HG03097 (cell line): ENCODE results near the gene BNIP5.
"Not testable (repeated sequence)": the region's sequence is repeated elsewhere in the genome, so short reads cannot be mapped to it uniquely, and the experiment has no call there.

Experiments used
- ATAC-seq: cut with Tn5 transposase; IDR thresholded peaks from one replicate; pipeline ENCODE4 v1.9.1; 2021; ENCODE audit not compliant: unreplicated experiment, low FRiP score

BNIP5 gene

DNA sequence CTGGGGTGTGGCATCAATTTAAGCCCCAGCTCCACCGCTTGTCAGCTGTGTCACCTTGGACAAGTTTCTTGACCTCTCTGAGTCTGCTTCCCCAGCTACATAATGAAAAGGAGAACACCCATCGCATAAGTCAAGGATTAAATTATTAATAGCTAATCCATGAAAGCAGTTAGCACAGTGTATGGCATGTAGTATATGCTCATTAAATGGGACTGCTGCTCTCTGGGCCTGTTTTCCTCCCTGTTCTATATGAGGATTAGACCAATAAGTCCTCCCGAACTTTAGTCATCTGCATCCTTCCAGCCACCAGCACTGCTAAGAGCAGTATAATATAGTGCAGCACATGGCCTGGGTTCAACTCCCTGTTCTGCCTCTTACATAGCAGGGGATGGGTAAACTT is 31.1 kb upstream of the BNIP5 start:
- ATAC-seq = no peak

DNA sequence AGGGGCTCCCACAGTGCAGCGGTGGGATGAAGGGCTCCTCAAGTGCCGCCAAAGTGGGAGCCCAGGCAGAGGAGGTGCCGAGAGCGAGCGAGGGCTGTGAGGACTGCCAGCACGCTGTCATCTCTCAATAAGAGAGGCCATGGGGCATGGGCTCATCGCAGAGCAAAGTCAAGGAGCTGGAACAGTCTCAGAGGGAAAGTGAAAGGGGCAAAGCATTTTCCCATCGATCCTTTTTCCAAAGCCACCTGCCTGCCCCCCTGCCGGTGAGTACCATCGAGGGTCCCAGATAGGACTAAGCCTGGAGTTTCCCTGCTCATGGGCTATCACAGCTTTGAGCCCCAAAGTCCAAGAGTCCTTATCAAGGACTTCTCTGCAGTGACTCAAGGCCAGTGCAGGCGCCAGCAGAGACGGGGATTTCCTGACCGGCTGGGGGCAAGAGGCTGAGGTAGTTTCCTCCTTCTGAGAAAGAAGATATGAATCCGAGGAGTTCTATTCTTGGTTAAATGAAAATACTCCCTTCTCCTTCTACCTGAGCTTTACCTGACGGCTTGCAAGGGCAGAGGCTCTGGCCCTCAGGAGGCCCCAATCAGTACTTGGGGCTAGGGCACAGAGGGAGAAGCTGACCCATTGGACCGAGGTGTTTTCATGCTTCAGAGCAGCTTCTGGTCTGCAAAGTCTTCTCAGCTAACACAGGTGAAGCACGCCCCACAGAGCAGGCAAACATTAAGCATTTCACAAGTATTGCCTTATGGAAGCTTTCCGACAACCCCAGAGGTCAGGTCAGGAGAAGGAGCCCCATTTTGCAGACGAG is 28.2 kb upstream of the BNIP5 start:
- ATAC-seq = no peak

DNA sequence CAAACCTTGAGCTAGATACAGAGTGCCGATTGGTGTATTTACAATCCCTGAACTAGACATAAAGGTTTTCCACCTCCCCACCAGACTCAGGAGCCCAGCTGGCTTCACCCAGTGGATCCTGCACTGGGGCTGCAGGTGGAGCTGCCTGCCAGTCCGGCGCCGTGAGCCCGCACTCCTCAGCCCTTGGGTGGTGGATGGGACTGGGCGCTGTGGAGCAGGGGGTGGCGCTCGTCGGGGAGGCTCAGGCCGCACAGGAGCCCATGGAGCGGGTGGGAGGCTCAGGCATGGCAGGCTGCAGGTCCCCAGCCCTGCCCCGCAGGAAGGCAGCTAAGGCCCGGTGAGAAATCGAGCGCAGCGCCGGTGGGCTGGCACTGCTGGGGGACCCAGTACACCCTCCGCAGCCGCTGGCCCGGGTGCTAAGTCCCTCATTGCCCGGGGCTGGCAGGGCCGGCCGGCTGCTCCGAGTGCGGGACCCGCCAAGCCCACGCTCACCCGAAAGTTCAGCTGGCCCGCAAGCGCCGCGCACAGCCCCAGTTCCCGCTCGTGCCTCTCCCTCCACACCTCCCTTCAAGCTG is 27.5 kb upstream of the BNIP5 start:
- not testable (repeated sequence) for ATAC-seq

DNA sequence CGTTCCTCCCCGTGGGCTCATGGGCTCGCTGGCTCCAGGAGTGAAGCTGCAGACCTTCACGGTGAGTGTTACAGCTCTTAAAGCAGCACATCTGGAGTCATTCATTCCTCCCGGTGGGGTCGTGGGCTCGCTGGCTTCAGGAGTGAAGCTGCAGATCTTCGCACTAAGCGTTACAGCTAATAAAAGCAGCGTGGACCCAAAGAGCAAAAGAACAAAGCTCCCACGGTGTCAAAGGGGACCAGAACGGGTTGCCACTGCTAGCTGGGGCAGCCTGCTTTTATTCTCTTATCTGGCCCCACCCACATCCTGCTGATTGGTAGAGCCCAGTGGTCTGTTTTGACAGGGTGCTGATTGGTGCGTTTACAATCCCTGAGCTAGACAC is 26.7 kb upstream of the BNIP5 start:
- not testable (repeated sequence) for ATAC-seq

DNA sequence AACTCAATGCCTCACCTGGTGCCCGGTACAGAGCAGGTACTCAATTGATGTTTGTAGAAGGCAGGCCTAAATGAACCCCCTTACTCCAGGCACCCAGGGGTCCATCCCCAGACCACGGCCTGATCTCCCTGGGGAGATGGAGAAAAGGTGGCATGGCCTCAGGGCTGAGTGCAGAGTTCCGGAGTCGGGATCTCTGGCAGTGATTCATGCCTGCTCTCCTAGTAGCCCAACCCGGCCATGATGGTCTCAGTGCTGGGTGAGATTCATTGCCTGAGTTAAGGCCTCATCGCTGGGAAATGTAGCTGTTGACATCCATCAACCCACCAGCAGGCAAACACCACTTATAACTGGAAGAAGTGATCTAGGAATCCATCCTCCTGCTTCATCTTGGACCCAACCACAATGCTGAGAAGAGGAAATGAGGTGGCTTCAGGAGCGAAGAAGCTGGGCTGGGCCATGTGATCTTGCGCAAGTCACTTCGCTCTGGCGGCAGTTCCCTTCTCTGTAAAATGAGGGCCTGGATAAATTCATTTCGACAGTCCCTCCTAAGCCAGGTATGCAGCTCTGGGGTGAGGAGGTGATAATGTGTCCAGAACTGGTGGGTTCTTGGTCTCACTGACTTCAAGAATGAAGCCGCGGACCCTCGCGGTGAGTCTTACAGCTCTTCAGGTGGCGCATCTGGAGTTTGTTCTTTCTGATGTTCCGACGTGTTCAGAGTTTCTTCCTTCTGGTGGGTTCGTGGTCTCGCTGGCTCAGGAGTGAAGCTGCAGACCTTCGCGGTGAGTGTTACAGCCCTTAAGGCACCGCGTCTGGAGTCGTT is 26.1 kb upstream of the BNIP5 start:
- no peak for ATAC-seq

DNA sequence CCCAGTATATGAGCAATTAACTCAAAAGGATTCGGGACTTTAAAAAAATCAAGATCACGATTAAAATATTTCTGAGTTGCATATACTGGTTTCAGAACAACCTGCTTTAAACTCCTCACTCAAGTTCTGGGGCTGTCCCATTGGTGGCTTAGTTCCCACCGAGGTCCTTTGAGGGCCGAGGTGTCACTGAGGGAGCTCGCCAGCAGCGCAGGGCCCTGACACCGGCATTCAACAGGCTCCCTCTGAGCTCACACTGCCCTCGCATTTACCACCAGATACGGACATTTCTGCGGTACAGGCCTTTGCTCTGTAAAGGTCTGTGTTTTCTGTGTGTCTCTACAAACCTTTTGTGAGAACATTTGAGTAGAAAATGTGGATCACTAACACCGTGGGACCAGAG is 24.4 kb upstream of the BNIP5 start:
- ATAC-seq = no peak

DNA sequence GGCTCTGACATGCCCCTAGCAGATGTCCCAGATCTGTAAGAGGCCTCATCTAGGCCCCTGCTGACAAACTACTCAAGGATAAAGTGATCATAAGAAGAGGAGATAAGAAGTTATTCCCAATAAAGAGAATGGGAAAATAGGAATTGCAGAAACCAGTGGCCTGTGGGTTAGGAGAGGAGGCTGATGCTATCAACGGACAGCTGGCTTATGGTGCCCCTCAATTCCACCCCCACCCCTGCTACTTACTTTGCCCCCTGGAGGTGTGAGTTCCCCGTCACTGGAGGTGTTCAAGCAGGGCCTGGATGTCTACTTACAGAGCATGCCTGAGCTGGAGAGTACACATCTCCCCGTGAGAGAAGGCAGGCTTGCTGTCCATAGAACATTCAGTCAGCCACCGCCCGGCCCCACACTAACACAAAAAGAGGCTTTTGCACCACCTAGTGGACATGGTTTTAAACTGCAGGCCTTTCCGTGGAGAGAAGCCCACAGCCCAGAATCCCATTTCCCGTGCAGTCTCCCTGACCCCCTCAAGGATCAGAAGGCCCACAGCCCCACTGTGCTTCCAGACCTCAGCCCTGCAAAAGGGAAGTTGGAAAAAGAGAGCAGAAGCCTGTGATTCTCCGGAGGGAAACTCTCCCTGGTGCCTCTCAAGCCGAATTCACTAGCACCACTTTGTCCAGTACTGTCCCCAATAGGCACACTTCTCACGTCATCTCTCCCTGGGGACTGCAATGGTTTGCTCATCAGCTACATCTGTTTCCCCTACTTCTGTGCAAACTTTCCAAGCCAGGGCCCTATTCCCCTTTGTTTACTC is 23.8 kb upstream of the BNIP5 start:
- no peak for ATAC-seq

DNA sequence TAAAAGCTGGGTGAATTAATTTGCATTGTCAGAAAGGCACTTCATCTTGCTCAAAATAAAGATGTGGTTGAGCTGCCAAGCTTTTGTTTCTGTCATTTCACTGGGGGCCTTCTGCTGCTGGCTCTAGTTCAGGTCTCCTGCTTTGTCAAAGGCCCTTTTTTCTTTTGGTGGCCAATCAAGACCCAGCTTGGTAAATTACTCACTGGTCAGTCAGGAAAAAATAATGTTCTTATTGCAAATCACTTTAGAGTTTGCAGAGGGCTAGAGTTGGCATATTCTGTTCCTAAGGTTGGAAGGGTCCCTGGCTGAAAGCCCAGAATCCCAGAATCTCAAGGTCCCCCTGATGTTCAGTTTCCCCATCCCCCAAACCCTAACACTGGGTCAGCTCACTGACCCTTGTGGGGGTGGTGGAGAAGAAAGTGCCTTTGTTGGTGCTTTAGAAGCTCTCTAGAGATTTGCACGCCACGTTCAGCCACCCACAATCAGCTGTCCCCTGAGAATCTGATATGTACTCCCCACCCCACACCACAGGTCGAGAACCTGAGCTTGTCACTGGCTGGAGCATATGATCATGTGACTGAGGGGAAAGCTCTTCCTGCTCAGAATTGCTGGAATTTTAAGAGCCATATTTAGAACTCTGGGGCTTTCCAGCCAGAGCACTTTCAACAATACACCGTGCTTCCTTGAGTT is 21.7 kb upstream of the BNIP5 start:
- ATAC-seq = no peak

DNA sequence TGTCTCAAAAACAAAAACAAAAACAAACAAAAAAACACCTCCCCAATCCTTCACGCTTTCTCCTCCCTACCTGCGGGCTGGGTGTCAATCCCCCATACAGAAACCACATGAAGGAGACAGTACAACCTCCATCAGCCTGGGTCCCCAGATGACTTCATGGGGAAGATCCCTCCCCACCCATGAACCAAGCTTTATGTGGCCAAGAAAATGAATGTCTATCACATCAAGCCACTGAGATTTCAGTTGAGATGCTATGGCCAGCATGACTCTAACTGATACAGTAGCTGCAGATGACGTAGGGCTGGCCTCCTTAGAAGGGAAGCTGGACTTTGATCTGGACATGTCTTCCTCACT is 21.2 kb upstream of the BNIP5 start:
- ATAC-seq = no peak

DNA sequence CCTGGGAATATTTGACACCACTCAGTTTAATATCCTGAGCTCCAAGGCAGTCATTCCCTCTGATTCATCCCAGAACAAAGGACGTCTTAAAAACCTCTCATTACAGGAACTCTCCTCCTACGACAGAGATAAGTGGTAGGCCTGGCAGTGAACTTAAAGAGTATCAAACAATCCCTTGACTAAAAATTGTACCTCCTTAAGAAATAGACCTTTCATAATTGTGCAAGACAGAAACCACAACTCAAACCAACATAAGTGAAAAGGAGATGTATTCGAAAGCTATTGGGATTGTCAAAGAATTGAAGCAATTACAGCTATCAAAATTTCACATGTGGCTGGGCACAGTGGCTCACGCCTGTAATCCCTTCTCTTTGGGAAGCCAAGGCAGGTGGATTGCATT is 19.1 kb upstream of the BNIP5 start:
- no peak for ATAC-seq

DNA sequence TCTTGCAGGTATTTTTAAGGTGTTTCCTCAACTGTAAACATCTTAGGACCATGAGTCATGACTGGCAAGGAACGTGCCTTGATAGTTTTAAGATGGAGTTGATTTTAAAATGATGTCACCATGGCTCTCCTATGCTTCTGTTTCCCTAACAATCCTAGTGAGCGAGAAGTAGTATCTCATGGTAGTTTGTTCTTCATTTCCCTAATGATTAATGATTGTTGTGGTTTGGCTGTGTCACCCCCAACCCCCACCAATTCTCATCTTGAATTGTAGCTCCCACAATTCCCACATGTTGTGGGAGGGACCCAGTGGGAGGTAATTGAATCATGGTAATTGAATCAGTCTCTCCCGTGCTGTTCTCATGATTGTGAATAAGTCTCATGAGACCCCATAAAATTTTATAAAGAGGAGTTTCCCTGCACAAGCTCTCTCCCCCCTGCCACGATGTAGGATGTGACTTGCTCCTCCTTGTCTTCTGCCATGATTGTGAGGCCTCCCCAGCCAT is 16.8 kb upstream of the BNIP5 start:
- ATAC-seq = no peak

DNA sequence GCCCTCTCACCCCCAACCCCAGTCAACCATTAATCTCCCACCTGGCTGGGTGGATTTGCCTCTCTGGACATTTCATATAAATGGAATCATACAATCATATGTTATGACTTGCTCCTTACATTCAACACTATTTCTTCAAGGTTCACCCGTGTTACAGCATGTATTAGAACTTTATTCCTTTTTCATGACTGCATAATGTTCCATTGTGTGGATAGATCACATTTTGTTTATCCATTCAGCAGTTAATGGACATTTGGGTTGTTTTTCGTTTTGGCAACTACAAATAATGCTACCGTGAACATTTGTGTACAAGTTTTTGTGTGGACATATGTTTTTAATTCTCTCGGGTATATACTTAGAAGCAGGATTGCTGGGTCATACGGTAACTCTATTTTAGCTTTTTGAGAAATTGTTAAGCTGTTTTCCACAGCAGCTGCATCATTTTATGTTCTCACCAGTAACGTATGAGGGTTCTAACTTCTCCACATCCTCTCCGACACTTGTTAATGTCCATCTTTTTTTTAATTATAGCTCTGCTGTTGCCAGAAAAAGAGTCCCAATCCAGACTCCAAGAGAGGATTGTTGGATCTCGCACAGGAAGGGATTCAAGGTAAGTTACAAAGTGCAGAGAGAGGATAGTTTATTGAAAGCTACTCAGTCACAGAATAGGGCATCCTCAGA is 15.9 kb upstream of the BNIP5 start:
- no peak for ATAC-seq

DNA sequence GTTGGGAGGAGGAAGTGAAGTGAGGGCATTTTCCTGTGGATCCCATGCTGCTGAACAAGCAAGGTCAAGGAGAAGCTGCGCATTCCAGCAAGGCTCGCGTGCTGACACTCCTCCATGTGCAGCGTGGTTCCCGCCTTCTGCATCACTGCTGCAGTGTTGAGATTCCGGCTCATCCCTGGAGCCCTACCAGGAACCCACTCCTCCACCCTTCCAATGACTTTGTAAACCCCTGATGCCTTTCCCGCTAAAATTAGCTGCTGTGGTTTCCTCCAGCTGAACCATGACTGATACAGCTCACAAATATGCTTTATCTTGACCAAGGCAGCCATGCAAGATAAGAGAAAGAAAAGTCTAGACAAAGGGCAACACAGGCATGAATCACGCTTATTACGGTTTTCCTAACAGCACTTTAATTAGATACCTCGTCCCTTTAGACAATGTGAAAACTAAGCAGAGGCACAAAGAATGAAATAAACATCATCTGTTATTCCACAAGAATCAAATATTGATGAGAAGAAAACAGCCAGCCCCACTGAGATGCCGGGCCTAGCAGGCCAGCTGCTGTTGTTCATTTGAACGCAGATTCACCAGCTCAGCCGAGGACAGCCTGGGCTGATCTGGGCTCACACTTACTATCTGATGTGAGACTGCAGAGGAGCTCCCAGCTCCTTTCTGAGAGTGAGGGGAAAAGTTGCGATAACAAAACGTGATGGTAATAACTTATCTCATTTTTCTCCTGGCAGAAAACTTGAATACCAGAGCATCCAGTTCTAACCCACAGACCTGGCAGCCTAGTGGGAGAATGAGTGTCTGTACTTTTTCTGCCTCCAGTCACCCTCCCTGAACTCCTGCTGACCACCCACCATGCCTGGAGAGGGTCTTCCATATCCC is 14.2 kb upstream of the BNIP5 start:
- no peak for ATAC-seq

DNA sequence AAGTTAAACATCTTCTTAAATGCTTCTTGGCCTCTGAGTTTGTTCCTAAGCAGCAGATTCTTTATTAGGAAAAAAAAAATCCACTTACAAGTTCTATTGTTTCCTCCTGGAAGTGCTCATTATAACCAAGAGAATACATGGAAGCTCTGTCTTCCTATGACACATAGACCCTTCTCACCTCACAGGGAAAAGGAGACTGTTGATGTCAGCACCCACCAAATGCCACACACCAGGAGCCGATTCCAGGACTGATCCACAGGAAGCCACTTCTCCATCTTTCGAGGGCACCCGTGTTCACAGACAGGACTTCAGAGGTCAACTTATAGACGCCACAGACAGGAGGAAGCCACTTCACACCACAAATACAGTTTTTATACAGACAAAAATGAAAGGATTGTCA is 13.4 kb upstream of the BNIP5 start:
- no peak for ATAC-seq

DNA sequence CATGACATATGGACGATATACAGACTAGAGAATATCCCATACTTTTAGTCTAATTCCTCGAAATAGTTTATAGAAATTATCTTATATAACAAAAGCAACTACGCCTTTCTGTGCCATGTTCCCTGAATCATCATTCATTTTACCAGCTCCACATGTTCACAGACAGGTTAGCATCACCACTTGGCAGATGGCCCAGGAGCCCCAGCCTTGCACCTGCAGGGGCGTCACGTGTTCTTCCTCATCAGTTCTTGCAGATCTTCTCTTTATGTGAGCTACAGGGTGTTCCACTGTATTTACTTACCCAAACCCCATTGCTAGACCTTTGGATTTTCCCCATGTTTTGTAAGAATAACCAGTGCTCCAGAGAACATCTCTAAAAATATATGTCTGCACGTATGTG is 12.6 kb upstream of the BNIP5 start:
- ATAC-seq = no peak

DNA sequence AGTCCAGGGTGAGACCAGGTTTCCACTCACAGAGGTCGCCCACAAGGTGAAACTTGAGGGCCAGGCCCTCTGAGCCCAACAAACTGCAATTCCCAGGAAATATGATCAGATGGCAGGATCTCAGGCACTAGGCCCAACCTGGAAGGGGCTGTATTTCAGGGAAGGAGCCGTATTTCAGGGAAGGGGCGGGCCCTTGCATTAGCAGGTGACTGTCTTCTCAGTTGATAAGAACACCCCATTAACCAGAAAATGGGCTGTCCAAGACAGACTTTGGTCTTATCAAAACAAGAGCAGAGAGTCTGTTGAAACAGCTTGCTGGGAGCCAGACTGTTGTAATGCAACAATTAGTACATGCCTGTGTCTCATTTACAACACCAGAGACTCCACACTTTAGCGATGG is 10.9 kb upstream of the BNIP5 start:
- no peak for ATAC-seq

DNA sequence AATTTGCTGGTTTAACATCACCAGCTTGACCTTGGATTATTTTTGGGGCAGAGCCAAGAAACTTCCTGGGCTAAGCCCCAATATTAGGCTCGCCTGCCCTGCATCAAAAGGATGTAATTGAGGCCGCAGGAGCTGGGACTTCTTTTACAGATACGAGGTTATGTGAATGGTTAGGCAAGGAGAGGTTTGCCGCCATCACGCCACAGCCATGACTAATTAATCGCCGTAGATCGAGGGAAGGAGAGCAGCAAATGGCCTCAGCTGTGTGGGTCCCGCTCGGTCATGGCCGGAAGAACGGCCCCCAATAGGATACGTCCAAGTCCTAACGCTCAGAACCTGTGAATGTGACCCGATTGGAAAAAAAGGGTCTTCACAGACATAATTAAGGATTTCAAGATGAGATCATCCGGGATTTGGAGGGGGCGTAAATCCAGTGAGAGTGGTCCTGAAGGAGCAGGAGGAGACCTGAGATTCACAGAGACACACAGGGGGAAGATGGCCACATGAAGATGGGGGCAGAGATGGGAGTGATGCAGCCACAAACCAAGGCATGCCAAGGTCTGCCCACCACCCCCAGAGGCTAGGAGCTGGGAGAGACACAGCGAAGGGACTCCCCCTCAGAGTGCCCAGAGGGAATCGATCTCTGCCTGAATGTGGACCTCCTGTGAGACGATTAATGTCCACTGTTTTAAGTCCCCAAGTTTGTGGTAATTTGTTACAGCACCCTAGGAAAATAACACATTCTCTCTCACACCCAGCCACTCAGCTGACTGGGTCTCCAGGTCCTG is 10.0 kb upstream of the BNIP5 start:
- ATAC-seq = no peak
